H1 (cell line): Measurements from ENCODE around the gene TRMT2B. TPM values are rescaled to one million over a fixed set of nuclear protein-coding genes. Genes with fewer than 3 reads are reported as not detected.

ENCODE experiments used
- ASH2L ChIP-seq: fragments of 200-600, 300-600 bp; sonication (generic); IDR thresholded peaks from one replicate; pipeline ENCODE4 v1.7.1; 2017; ENCODE audit warnings: low read length
- FOSL1 ChIP-seq: IDR thresholded peaks from 2 replicates; pipeline ENCODE4 v1.6.1; 2011; ENCODE audit warnings: mild to moderate bottlenecking, low read depth, low read length, moderate library complexity; ENCODE audit not compliant: insufficient read depth
- PHF8 ChIP-seq: fragments of 200-600 bp; sonication (generic); conservative IDR thresholded peaks from 2 replicates; pipeline ENCODE4 v1.7.1; 2012; ENCODE audit warnings: low read depth, mild to moderate bottlenecking, inconsistent platforms, low read length, moderate library complexity
- SIX5 ChIP-seq: IDR thresholded peaks from 2 replicates; pipeline ENCODE4 v1.6.1; 2011; ENCODE audit warnings: mild to moderate bottlenecking, low read depth, low read length
- SP1 ChIP-seq: IDR thresholded peaks from 2 replicates; pipeline ENCODE4 v1.6.1; 2011; ENCODE audit warnings: low read depth, low read length
- TBP ChIP-seq: IDR thresholded peaks from 2 replicates; pipeline ENCODE4 v1.6.1; 2011; ENCODE audit warnings: low read depth, low read length, improper control_type of control experiment
- polyA plus RNA-seq, 7 experiments: library from polyadenylated mRNA; depleted of rRNA in 3 of 7; stranded (reverse) in 5 of 7; unstranded in 2 of 7; fragments of >200 nt in 5 of 7; fragments of 200-250 nt in 2 of 7; gene quantifications; 1 replicate in 5 of 7; 2 replicates in 1 of 7; 4 replicates in 1 of 7; pipeline versions ENCODE4 v1.2.1 to v1.2.3, GENCODE V29; 2011 to 2013; ENCODE audit warnings: missing spikeins in 2 of 7, mixed read lengths in 2 of 7
- total RNA-seq: library from RNA; stranded (reverse); fragmentation: NEBNext Ultra II Directional; extraction: Animal tissue kit (Norgen Biotek cat#: 25700); gene quantifications from 2 replicates; pipeline ENCODE4 v1.2.1, GENCODE V29; 2021

TRMT2B gene
- total and polyA plus RNA-seq, 2 of the 8 experiments (the other 6 are each of a cell fraction or from before 2014, with no cell fraction given), result 12.1 to 12.4 TPM

DNA sequence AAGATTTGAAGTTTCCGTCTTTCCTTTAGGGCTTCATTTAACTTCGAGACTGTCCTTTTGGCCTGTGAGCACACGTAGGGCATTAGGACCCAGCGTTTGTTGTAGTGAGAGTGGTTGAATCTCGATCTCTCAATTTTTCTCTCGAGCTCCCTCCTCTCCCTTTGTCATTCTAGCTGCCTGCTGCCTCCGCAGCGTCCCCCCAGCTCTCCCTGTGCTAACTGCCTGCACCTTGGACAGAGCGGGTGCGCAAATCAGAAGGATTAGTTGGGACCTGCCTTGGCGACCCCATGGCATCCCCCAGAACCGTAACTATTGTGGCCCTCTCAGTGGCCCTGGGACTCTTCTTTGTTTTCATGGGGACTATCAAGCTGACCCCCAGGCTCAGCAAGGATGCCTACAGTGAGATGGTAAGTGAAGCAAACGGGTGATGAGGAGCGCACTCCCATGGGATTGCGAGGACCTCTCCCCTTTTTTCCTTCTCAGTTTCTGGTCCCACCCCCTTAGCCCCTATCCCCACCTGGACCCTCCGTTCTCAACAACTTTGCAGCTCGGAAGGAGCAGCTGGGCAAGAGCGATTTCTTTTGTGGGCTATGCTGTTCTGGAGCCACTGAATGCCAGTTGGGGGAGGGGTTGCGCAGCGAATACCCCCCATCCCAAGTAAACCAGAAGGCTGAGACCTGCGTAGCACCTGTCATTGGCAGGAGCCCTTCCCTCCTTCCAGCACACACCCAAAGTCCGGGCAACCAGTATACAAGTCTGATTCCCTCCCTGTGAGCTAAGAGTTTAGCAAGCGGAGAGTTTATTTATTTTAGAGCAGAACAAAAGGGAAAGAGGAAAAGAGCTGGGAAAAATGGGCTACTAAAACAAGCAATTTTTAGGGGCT lies 27.0 kb upstream of the TRMT2B start, which contains the start of gene TMEM35A (continued):
- no peak for TF ChIP-seq SIX5
- 0 out of 2 replicates have a peak, but pooled peaks have one; percentile 44 for TF ChIP-seq PHF8
- peak; percentile 47 for TF ChIP-seq ASH2L
- TF ChIP-seq TBP, result 0 out of 2 replicates have a peak, but pooled peaks have one; percentile 31
- 0 out of 2 replicates have a peak, but pooled peaks have one; percentile 46 for TF ChIP-seq FOSL1
- TF ChIP-seq SP1, result peak; percentile 34; the same call in 1 of the 2 replicates
